Colonic mucosa (tissue), 4 donors: Measurements from ENCODE around the gene NKX6-1. TPM values are rescaled to one million over a fixed set of nuclear protein-coding genes. Genes with fewer than 3 reads are reported as not detected.

Source experiments
- DNase-seq: peaks from one replicate; pipeline ENCODE4 v3.0.0-alpha.2; 2020
- H3K27ac ChIP-seq: fragments of 200-600 bp; one replicate; pipeline ENCODE4 v1.8.0; 2021
- H3K27me3 ChIP-seq: fragments of 200-600 bp; one replicate; pipeline ENCODE4 v1.8.0; 2021
- H3K36me3 ChIP-seq: fragments of 200-600 bp; one replicate; pipeline ENCODE4 v1.8.0; 2021
- H3K4me1 ChIP-seq: fragments of 200-600 bp; one replicate; pipeline ENCODE4 v1.8.0; 2021; ENCODE audit warnings: mild to moderate bottlenecking
- H3K4me3 ChIP-seq: fragments of 200-600 bp; one replicate; pipeline ENCODE4 v1.8.0; 2021
- H3K9ac ChIP-seq, 2 donors: one replicate each; pipeline ENCODE4 v1.7.0; 2013; ENCODE audit warnings: control low read depth in 2 of 2, low read depth in 2 of 2, low read length in 2 of 2
- H3K9me3 ChIP-seq: fragments of 200-600 bp; one replicate; pipeline ENCODE4 v1.8.0; 2021
- CTCF ChIP-seq: fragments of 200-600 bp; IDR thresholded peaks from one replicate; pipeline ENCODE4 v1.8.0; 2022; ENCODE audit warnings: antibody characterized with exemption, mild to moderate bottlenecking
- intact Hi-C: fragments of 100-400 bp; cut with DNase I; formaldehyde crosslinking; loops from one replicate; pipeline ENCODE4 v1.14.1; 2022
- total RNA-seq, 2 donors: library from RNA; stranded (reverse); fragmentation: NEBNext Ultra II Directional in 1 of 2; extraction: Animal tissue kit (Norgen Biotek cat#: 25700) in 1 of 2; gene quantifications; one replicate each; pipeline ENCODE4 v1.2.1, GENCODE V29; 2021
- donor health status: healthy.
- donor health status: DM: no; HTN: no; CAD: no.
- donor health status: DM: no; HTN: no; CAD: no.

Gene NKX6-1
- total RNA-seq, 2 donors from 2014 or later, result not detected

GRCh38 chr4:84495794-84496261 is 3.3 kb downstream of the NKX6-1 start:
- Histone ChIP-seq H3K9me3 (no peaks in the 10 kb centered on the region), H3K9ac (no peak overlapping the region), H3K4me3 (no peak overlapping the region), H3K27ac (no peak overlapping the region), H3K36me3 (no peaks in the 10 kb centered on the region), H3K27me3 (peaks cover 100% of the 10 kb centered on the region), H3K4me1 (peaks cover 20% of the 10 kb centered on the region)
- no peak for DNase-seq
- intact Hi-C loops, result no loop called here
- no peak for TF ChIP-seq CTCF

- Histone ChIP-seq H3K27ac (no peak overlapping the region), H3K4me1 (peaks cover 20% of the 10 kb centered on the region)
Measured at GRCh38 chr4:84495118-84495793, 3.8 kb downstream of the NKX6-1 start.

GRCh38 chr4:84494531-84494930 is 4.6 kb downstream of the NKX6-1 start:
- no peak overlapping the region for H3K27ac ChIP-seq
- TF ChIP-seq CTCF, result no peak
- peaks cover 99% of the 10 kb centered on the region for H3K27me3 ChIP-seq
- intact Hi-C loops, result no loop called here
- H3K9me3 ChIP-seq, result no peaks in the 10 kb centered on the region
- DNase-seq, result no peak
- peaks cover 16% of the 10 kb centered on the region for H3K4me1 ChIP-seq
- H3K9ac ChIP-seq, result no peak overlapping the region
- no peak overlapping the region for H3K4me3 ChIP-seq
- no peaks in the 10 kb centered on the region for H3K36me3 ChIP-seq

More at GRCh38 chr4:84495118-84495793, 3.8 kb downstream of the NKX6-1 start:
- no peak for TF ChIP-seq CTCF
- H3K4me3 ChIP-seq, result no peak overlapping the region
- intact Hi-C loops, result no loop called here
- no peak overlapping the region for H3K9ac ChIP-seq
- H3K36me3 ChIP-seq, result no peaks in the 10 kb centered on the region
- H3K27me3 ChIP-seq, result peaks cover 100% of the 10 kb centered on the region
- H3K9me3 ChIP-seq, result no peaks in the 10 kb centered on the region
- no peak for DNase-seq

- H3K9me3 ChIP-seq, result no peaks in the 10 kb centered on the region
- peaks cover 94% of the 10 kb centered on the region for H3K27me3 ChIP-seq
- H3K9ac ChIP-seq, result no peak overlapping the region
- TF ChIP-seq CTCF, result no peak
- peaks cover 12% of the 10 kb centered on the region for H3K4me1 ChIP-seq
- no peak overlapping the region for H3K4me3 ChIP-seq
- DNase-seq, result no peak
- intact Hi-C loops, result no loop called here
- no peaks in the 10 kb centered on the region for H3K36me3 ChIP-seq
- H3K27ac ChIP-seq, result no peak overlapping the region
Measured at GRCh38 chr4:84494076-84494475, 5.0 kb downstream of the NKX6-1 start.

GRCh38 chr4:84493092-84493850 is 5.8 kb downstream of the NKX6-1 start:
- H3K9me3 ChIP-seq, result no peaks in the 10 kb centered on the region
- H3K4me3 ChIP-seq, result no peak overlapping the region
- no peak overlapping the region for H3K9ac ChIP-seq
- H3K36me3 ChIP-seq, result no peaks in the 10 kb centered on the region
- TF ChIP-seq CTCF, result no peak
- H3K4me1 ChIP-seq, result peaks cover 6% of the 10 kb centered on the region
- intact Hi-C loops, result no loop called here
- peak; percentile 34 for DNase-seq
- H3K27me3 ChIP-seq, result peaks cover 87% of the 10 kb centered on the region
- H3K27ac ChIP-seq, result no peak overlapping the region
